HEK293 (cell line): ENCODE data around the gene RSPH9.

Experiments used
- CTCF ChIA-PET: fragments of 350-600 bp; formaldehyde crosslinking; extraction: SDS; loops from one replicate; lab custom pipeline; 2021; ENCODE audit warnings: antibody characterized with exemption; lab: Yijun Ruan, JAX
- POLR2A ChIA-PET: fragments of 300-600 bp; formaldehyde crosslinking; extraction: SDS; loops from one replicate; lab custom pipeline; 2020; ENCODE audit warnings: antibody characterized with exemption, inconsistent platforms; lab: Yijun Ruan, JAX
- H3K27ac ChIP-seq: fragments of 200-500 bp; sonication (Bioruptor generic); 2 replicates; pipeline ENCODE4 v1.5.1; 2014; ENCODE audit warnings: low read depth, low read length, control low read depth, inconsistent platforms; ENCODE audit errors: extremely low read depth
- H3K36me3 ChIP-seq, 2 experiments: fragments of 200-500 bp in 1 of 2; sonication (Bioruptor generic) in 1 of 2; 1 replicate in 1 of 2; 2 replicates in 1 of 2; pipeline ENCODE4 v1.5.1; 2014 to 2017; ENCODE audit warnings: inconsistent platforms in 2 of 2, low read length in 2 of 2; ENCODE audit not compliant: control insufficient read depth in 2 of 2, insufficient read depth in 1 of 2
- H3K4me1 ChIP-seq: fragments of 200-500 bp; sonication (Bioruptor generic); 2 replicates; pipeline ENCODE4 v1.5.1; 2014; ENCODE audit warnings: mild to moderate bottlenecking, low read length, inconsistent platforms; ENCODE audit not compliant: control insufficient read depth, insufficient read depth
- H3K4me3 ChIP-seq: 2 replicates; pipeline ENCODE4 v1.5.1; 2011; ENCODE audit warnings: low read depth, mild to moderate bottlenecking, control low read depth, low read length, moderate library complexity
- H3K9me3 ChIP-seq: fragments of 200-500 bp; sonication (Bioruptor generic); 2 replicates; pipeline ENCODE4 v1.5.1; 2014; ENCODE audit warnings: low read depth, low read length, inconsistent platforms; ENCODE audit not compliant: control insufficient read depth, insufficient read depth
- PATZ1 ChIP-seq: fragments of 450-650 bp; formaldehyde crosslinking; IDR thresholded peaks from 2 replicates; pipeline ENCODE4 v1.5.1; 2016; ENCODE audit warnings: missing biosample characterization, missing genetic modification characterization
- PRDM1 ChIP-seq: fragments of 450-650 bp; formaldehyde crosslinking; IDR thresholded peaks from 2 replicates; pipeline ENCODE4; 2016; ENCODE audit warnings: missing biosample characterization, missing genetic modification characterization
- SP2 ChIP-seq: fragments of 450-650 bp; formaldehyde crosslinking; IDR thresholded peaks from 2 replicates; pipeline ENCODE4 v1.5.1; 2016; ENCODE audit warnings: missing biosample characterization, missing genetic modification characterization
- WT1 ChIP-seq: fragments of 450-650 bp; formaldehyde crosslinking; IDR thresholded peaks from 2 replicates; pipeline ENCODE4 v1.5.1; 2016; ENCODE audit warnings: missing biosample characterization, missing genetic modification characterization
- ZIC2 ChIP-seq: fragments of 450-650 bp; formaldehyde crosslinking; IDR thresholded peaks from 2 replicates; pipeline ENCODE4 v1.5.1; 2016; ENCODE audit warnings: missing biosample characterization, missing genetic modification characterization
- ZNF16 ChIP-seq: fragments of 450-650 bp; formaldehyde crosslinking; IDR thresholded peaks from 2 replicates; pipeline ENCODE4 v1.5.1; 2016; ENCODE audit warnings: low read depth, missing biosample characterization, missing genetic modification characterization
- ZNF214 ChIP-seq: fragments of 450-650 bp; formaldehyde crosslinking; IDR thresholded peaks from 2 replicates; pipeline ENCODE4 v1.5.1; 2017; ENCODE audit warnings: missing biosample characterization, mild to moderate bottlenecking, missing genetic modification characterization, borderline replicate concordance
- ZNF341 ChIP-seq: fragments of 450-650 bp; formaldehyde crosslinking; IDR thresholded peaks from 2 replicates; pipeline ENCODE4; 2016; ENCODE audit warnings: low read depth, missing biosample characterization, missing genetic modification characterization
- ZNF510 ChIP-seq: fragments of 450-650 bp; formaldehyde crosslinking; IDR thresholded peaks from 2 replicates; pipeline ENCODE4 v1.5.1; 2018; ENCODE audit warnings: mild to moderate bottlenecking, missing genetic modification characterization, missing biosample characterization; ENCODE audit not compliant: insufficient replicate concordance
- ZNF544 ChIP-seq: fragments of 450-650 bp; formaldehyde crosslinking; IDR thresholded peaks from 2 replicates; pipeline ENCODE4 v1.5.0; 2017; ENCODE audit warnings: missing biosample characterization, missing genetic modification characterization
- ZNF776 ChIP-seq: fragments of 450-650 bp; formaldehyde crosslinking; IDR thresholded peaks from 2 replicates; pipeline ENCODE4 v1.5.0; 2017; ENCODE audit warnings: missing biosample characterization, missing genetic modification characterization, borderline replicate concordance
- TF ChIP-seq, protein P1 (sequence below): fragments of 450-650 bp; formaldehyde crosslinking; IDR thresholded peaks from 2 replicates; pipeline ENCODE4 v1.5.1; 2017; ENCODE audit warnings: missing biosample characterization, missing genetic modification characterization
- TF ChIP-seq, protein P2 (sequence below): fragments of 450-650 bp; formaldehyde crosslinking; IDR thresholded peaks from 2 replicates; pipeline ENCODE4; 2016; ENCODE audit warnings: missing biosample characterization, missing genetic modification characterization

Gene RSPH9

GRCh38 chr6:43709654-43710303, 64.9 kb downstream of the RSPH9 start:
- POLR2A ChIA-PET = interaction anchor here (0.5 to 0.8 kb wide), 3 partner anchors 22 to 555 kb away, joined by 3 to 5 read pairs (median 4); partner anchors contain the start of gene MRPS18A
- Histone ChIP-seq H3K9me3 (no peaks in the 10 kb centered on the region), H3K4me1 (peaks cover 7% of the 10 kb centered on the region; the same call in 1 of the 2 replicates), H3K4me3 (no peak overlapping the region), H3K27ac (no peak overlapping the region), H3K36me3 (no peaks in the 10 kb centered on the region)
- TF ChIP-seq PRDM1 = peak; percentile 34; the same call in 1 of the 2 replicates
- TF ChIP-seq ZNF510 = no peak
- no peak for TF ChIP-seq SP2
- CTCF ChIA-PET = interaction anchor here (0.6 to 2.1 kb wide), 4 partner anchors 15 to 446 kb away, joined by 3 to 11 read pairs (median 4); no protein-coding TSS in a partner anchor

GRCh38 chr6:43710576-43710975, 65.7 kb downstream of the RSPH9 start:
- Histone ChIP-seq H3K4me1 (peaks cover 5% of the 10 kb centered on the region; the same call in 1 of the 2 replicates), H3K36me3 (no peaks in the 10 kb centered on the region), H3K9me3 (no peaks in the 10 kb centered on the region), H3K4me3 (no peak overlapping the region), H3K27ac (no peak overlapping the region)
- ChIA-PET POLR2A (interaction anchor here (0.5 to 0.7 kb wide), 2 partner anchors 313 to 354 kb away, joined by 3 to 9 read pairs; no protein-coding TSS in a partner anchor), CTCF (no interaction called here)
- TF ChIP-seq ZNF214 (tag by site-specific recombination) (no peak), ZNF544 (tag by site-specific recombination) (no peak), WT1 (tag by site-specific recombination) (no peak)

DNA sequence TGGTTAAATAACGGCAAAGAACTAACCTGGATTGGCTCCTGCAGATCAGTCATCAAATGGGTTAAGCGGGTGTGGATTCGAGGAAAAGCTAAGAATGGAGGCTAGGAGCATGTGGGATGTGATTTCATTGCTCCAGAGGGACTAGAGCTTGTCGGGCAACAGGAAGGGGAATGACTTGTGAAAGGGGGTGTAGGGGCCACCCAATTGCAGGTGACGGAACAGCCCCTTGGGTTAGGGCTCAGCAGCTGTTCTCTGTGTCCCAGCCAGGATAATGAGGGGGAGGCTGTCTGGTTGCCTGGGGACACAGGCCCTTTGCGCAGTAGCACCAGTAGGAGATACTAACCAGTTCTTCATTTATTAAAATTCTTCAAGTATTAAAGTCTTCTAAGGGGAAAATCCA, 67.7 kb downstream of the RSPH9 start:
- no peaks in the 10 kb centered on the region for H3K36me3 ChIP-seq
- peaks cover 5% of the 10 kb centered on the region; the same call in 1 of the 2 replicates for H3K4me1 ChIP-seq
- ChIA-PET CTCF (interaction anchor here (0.8 to 1.3 kb wide), 3 partner anchors 44 to 362 kb away, joined by 3 to 5 read pairs (median 5); partner anchors contain the start of gene VEGFA), POLR2A (interaction anchor here (0.6 to 1.2 kb wide), 2 partner anchors 57 to 141 kb away, joined by 3 to 4 read pairs; partner anchors contain the start of gene VEGFA)
- no peak overlapping the region for H3K4me3 ChIP-seq
- no peak overlapping the region for H3K27ac ChIP-seq
- TF ChIP-seq, protein P1, sequence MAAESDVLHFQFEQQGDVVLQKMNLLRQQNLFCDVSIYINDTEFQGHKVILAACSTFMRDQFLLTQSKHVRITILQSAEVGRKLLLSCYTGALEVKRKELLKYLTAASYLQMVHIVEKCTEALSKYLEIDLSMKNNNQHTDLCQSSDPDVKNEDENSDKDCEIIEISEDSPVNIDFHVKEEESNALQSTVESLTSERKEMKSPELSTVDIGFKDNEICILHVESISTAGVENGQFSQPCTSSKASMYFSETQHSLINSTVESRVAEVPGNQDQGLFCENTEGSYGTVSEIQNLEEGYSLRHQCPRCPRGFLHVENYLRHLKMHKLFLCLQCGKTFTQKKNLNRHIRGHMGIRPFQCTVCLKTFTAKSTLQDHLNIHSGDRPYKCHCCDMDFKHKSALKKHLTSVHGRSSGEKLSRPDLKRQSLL = no peak
- TF ChIP-seq ZNF341 (tag by site-specific recombination) = peak; percentile 37; the same call in 1 of the 2 replicates
- TF ChIP-seq, all 188 proteins: peak for 1
- no peaks in the 10 kb centered on the region for H3K9me3 ChIP-seq

- CTCF ChIA-PET = interaction anchor here (0.7 to 2.3 kb wide), 2 partner anchors 10 to 14 kb away, joined by 5 to 22 read pairs; no protein-coding TSS in a partner anchor
These were observed 68.9 kb downstream of the RSPH9 start for GRCh38 chr6:43713643-43714310.

GRCh38 chr6:43714311-43715055, 69.6 kb downstream of the RSPH9 start:
- Histone ChIP-seq H3K36me3 (no peaks in the 10 kb centered on the region), H3K4me1 (no peaks in the 10 kb centered on the region), H3K9me3 (no peaks in the 10 kb centered on the region), H3K4me3 (no peak overlapping the region), H3K27ac (no peak overlapping the region)
- CTCF ChIA-PET = interaction anchor here (1.0 to 2.3 kb wide), 5 partner anchors 10 to 437 kb away, joined by 3 to 22 read pairs (median 4); no protein-coding TSS in a partner anchor
- POLR2A ChIA-PET = interaction anchor here (1.2 kb wide), 1 partner anchor 10 kb away, joined by 5 read pairs; no protein-coding TSS in a partner anchor
- TF ChIP-seq ZNF16 (tag by site-specific recombination) (no peak), ZNF776 (tag by site-specific recombination) (no peak), PATZ1 (peak; percentile 57), ZIC2 (peak; percentile 54)
- TF ChIP-seq, protein P2, sequence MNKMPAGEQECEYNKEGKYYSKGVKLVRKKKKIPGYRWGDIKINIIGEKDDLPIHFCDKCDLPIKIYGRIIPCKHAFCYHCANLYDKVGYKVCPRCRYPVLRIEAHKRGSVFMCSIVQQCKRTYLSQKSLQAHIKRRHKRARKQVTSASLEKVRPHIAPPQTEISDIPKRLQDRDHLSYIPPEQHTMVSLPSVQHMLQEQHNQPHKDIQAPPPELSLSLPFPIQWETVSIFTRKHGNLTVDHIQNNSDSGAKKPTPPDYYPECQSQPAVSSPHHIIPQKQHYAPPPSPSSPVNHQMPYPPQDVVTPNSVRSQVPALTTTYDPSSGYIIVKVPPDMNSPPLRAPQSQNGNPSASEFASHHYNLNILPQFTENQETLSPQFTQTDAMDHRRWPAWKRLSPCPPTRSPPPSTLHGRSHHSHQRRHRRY = no peak

More at GRCh38 chr6:43713643-43714310, 68.9 kb downstream of the RSPH9 start:
- H3K4me1 ChIP-seq = no peaks in the 10 kb centered on the region
- TF ChIP-seq ZNF341 (tag by site-specific recombination) = no peak
- TF ChIP-seq, all 188 proteins: peak for 0
- Histone ChIP-seq H3K9me3 (no peaks in the 10 kb centered on the region), H3K4me3 (no peak overlapping the region), H3K27ac (no peak overlapping the region), H3K36me3 (no peaks in the 10 kb centered on the region)
- POLR2A ChIA-PET = no interaction called here
